HG03064 (cell line): ENCODE measurements around the gene SLC25A44.
"Not testable (repeated sequence)": the region's sequence is repeated elsewhere in the genome, so short reads cannot be mapped to it uniquely, and the experiment has no call there.

Experiments used
- ATAC-seq: cut with Tn5 transposase; IDR thresholded peaks from one replicate; pipeline ENCODE4 v1.9.1; 2021; ENCODE audit warnings: low read depth; ENCODE audit not compliant: unreplicated experiment

The SLC25A44 gene

GRCh38 chr1:156162430-156163037 lies 31.4 kb upstream of the SLC25A44 start:
- ATAC-seq = no peak

- no peak for ATAC-seq
These were observed 30.2 kb upstream of the SLC25A44 start for GRCh38 chr1:156163712-156164111.

GRCh38 chr1:156164125-156164831 lies 29.6 kb upstream of the SLC25A44 start:
- ATAC-seq = no peak

- no peak for ATAC-seq
These were observed 28.8 kb upstream of the SLC25A44 start for GRCh38 chr1:156165083-156165482.

GRCh38 chr1:156167536-156167935 lies 26.4 kb upstream of the SLC25A44 start:
- no peak for ATAC-seq

DNA sequence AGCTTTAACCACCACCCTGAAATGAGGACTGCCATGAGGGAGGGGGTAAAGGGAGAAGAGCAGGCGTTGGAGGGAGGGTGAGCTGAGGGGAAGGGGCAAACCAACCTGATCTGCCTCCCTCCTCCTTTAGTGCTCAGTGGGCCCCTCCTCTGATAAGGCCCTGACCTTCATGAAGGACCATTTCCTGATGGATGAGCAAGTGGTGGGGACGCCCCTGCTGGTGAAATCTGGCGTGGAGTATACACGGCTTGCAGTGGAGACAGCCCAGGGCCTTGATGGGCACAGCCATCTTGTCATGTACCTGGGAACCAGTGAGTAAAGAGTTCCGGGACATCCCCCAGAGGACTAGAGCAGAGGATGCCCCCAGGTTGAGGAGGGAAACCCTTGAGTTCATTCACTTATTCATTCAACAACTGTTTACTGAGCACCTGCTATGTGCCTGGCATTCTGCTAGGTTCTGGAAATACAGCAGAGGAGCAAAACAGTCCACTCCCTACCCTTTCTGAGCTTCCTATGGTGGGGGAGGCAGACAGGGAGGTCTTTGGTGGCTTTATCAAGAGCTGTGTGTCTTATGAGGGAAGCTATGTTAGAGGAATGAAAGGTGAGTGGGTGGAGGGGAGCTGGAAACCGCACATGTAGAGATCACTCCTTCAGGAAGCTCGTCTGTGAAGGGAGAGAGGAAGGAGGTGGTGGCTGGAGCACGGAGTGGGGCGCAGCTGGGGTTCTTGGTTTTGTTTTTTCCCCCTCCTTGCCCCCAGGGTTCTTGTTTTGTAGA lies 21.0 kb upstream of the SLC25A44 start:
- no peak for ATAC-seq

DNA sequence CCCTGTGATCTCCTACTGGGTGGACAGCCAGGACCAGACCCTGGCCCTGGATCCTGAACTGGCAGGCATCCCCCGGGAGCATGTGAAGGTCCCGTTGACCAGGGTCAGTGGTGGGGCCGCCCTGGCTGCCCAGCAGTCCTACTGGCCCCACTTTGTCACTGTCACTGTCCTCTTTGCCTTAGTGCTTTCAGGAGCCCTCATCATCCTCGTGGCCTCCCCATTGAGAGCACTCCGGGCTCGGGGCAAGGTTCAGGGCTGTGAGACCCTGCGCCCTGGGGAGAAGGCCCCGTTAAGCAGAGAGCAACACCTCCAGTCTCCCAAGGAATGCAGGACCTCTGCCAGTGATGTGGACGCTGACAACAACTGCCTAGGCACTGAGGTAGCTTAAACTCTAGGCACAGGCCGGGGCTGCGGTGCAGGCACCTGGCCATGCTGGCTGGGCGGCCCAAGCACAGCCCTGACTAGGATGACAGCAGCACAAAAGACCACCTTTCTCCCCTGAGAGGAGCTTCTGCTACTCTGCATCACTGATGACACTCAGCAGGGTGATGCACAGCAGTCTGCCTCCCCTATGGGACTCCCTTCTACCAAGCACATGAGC lies 17.2 kb upstream of the SLC25A44 start:
- ATAC-seq = no peak

DNA sequence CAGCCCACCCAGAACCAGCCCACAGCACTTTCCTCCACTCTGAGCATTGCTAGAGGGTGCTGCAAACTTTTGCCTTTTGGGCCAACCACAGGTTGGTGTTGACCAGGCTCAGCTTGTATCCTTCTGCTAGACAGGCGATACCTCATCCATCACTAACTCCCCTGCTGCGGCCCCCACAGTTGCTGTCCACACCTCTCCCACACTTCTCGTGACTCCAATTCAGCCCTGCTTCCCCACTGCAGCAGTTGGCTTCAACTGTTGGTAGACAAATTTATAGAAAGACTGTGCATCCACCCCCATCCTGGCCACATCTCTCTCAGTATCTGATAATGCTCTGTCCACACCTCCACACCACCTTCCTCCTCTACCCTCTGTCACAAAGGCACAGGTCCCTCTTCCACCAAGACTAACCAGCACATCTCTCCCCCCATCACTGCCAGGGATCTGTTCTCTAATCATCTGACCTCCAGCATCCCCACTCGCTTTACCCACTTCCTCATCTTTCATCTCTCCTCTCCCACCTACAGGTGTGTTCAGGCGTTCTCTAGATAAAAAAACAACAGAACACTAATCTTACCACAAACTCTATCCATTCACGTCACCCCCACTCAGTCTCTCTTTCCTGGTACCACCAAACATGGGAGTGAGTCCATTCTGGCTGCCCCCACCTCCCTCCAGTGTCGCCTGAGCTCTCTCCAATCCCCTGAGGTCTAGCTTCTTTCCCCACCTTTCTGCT lies 15.8 kb upstream of the SLC25A44 start:
- no peak for ATAC-seq

GRCh38 chr1:156180471-156180870 lies 13.4 kb upstream of the SLC25A44 start:
- ATAC-seq = no peak

DNA sequence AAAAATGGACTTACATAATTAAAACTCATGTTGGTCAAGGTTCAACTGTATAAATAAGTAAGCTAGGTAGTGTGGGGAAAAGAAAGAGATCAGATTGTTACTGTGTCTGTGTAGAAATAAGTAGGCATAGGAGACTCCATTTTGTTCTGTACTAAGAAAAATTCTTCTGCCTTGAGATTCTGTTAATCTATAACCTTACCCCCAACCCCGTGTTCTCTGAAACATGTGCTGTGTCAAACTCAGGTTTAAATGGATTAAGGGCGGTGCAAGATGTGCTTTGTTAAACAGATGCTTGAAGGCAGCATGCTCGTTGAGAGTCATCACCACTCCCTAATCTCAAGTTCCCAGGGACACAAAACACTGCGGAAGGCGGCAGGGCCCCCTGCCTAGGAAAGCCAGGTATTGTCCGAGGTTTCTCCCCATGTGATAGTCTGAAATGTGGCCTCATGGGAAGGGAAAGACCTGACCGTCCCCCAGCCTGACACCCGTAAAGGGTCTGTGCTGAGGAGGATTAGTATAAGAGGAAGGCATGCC lies 12.4 kb upstream of the SLC25A44 start:
- ATAC-seq = not testable (repeated sequence)

DNA sequence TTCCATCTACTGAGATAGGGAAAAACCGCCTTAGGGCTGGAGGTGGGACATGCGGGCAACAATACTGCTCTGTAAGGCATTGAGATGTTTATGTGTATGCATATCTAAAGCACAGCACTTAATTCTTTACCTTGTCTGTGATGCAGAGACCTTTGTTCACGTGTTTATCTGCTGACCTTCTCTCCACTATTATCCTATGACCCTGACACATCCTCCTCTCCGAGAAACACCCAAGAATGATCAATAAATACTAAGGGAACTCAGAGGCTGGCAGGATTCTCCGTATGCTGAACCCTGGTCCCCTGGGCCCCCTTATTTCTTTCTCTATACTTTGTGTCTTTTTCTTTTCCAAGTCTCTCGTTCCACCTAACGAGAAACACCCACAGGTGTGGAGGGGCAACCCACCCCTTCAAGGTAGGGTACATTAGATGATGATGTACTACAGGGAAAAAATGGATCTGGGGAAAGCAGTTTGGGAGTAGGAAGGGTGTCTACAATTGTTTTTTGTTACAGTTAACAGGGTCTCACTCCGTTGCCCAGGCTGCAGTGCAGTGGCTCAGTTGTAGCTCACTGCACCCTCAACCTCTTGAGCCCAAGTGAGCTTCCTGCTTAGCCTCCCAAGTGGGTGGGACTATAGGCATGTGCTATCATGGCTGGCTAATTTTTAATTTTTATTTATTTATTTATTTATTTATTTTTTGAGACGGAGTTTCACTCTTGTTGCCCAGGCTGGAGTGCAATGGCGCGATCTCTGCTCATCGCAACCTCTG lies 11.7 kb upstream of the SLC25A44 start:
- ATAC-seq = not testable (repeated sequence)

GRCh38 chr1:156186347-156187177 lies 7.3 kb upstream of the SLC25A44 start:
- ATAC-seq = not testable (repeated sequence)

GRCh38 chr1:156190265-156190664 lies 3.6 kb upstream of the SLC25A44 start:
- not testable (repeated sequence) for ATAC-seq

DNA sequence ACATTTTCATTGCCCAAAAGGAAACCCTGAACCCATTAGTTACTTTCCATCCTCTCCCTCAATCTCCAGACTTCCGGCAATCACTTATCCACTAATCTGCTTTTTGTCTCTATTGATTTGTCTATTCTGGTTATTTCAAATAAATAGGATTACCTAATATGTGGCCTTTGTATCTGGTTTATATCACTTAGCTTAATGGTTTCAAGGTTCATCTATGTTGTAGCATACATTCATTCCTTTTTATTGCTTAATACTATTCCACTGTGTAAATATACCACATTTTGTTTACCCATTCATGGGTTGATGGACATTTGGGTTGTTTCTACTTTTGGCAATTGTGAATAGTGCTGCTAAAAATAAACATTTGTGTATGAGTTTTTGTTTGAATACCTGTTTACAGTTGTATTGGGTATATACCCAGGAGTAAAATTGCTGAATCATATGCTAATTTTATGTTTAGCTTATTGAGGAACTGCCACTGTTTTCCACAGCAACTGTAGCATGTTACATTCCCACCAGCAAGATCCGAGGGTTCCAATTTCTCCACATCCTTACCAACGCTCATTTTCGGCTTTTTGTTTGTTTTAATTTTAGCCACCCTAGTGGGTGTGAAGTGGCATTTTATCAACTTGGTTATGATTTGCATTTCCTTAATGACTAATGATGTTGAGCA lies 2.5 kb upstream of the SLC25A44 start:
- no peak for ATAC-seq

- no peak for ATAC-seq
These were observed 756 bp upstream of the SLC25A44 start for GRCh38 chr1:156193208-156193487.

GRCh38 chr1:156194300-156194652 lies 372 bp downstream of the SLC25A44 start:
- ATAC-seq = no peak

GRCh38 chr1:156195853-156196252 lies 1.9 kb downstream of the SLC25A44 start:
- no peak for ATAC-seq

GRCh38 chr1:156196445-156196844 lies 2.5 kb downstream of the SLC25A44 start:
- no peak for ATAC-seq
